GM23248 (cell line): ENCODE measurements around the gene FASTKD2. TPM values are rescaled to one million over a fixed set of nuclear protein-coding genes. Genes with fewer than 3 reads are reported as not detected.

ENCODE experiments used
- DNase-seq: peaks from one replicate; pipeline ENCODE4 v3.0.0-alpha.2; 2015
- H2AFZ ChIP-seq: fragments of 200-600 bp; sonication (generic); 2 replicates; pipeline ENCODE4 v1.6.1; 2016; ENCODE audit warnings: antibody characterized with exemption
- H3F3A ChIP-seq: fragments of 200-600 bp; sonication (generic); 2 replicates; pipeline ENCODE4 v1.6.1; 2016; ENCODE audit warnings: mild to moderate bottlenecking, antibody characterized with exemption, mixed run types; ENCODE audit not compliant: insufficient read depth
- H3K27ac ChIP-seq: fragments of 200-600 bp; sonication (generic); 2 replicates; pipeline ENCODE4 v1.5.1; 2016; ENCODE audit warnings: mild to moderate bottlenecking
- H3K27me3 ChIP-seq: fragments of 200-600 bp; sonication (generic); replicated peaks from 2 replicates; pipeline ENCODE4 v1.6.1; 2016; ENCODE audit warnings: mild to moderate bottlenecking; ENCODE audit not compliant: insufficient read depth
- H3K36me3 ChIP-seq: fragments of 200-600 bp; sonication (generic); 2 replicates; pipeline ENCODE4 v1.6.1; 2016; ENCODE audit warnings: low read depth, mild to moderate bottlenecking
- H3K4me1 ChIP-seq: fragments of 200-600 bp; sonication (generic); 2 replicates; pipeline ENCODE4 v1.6.1; 2016; ENCODE audit warnings: mild to moderate bottlenecking; ENCODE audit not compliant: insufficient read depth
- H3K4me2 ChIP-seq: fragments of 200-600 bp; sonication (generic); one replicate; pipeline ENCODE4 v1.6.1; 2016; ENCODE audit warnings: mild to moderate bottlenecking; ENCODE audit not compliant: unreplicated experiment
- H3K4me3 ChIP-seq: fragments of 200-600 bp; sonication (generic); 2 replicates; pipeline ENCODE4 v1.5.1; 2016; ENCODE audit warnings: mild to moderate bottlenecking
- H3K79me2 ChIP-seq: fragments of 200-600 bp; sonication (generic); 2 replicates; pipeline ENCODE4 v1.6.1; 2016; ENCODE audit warnings: mild to moderate bottlenecking; ENCODE audit not compliant: insufficient read depth
- H3K9ac ChIP-seq: fragments of 200-600 bp; sonication (generic); 2 replicates; pipeline ENCODE4 v1.6.1; 2016; ENCODE audit warnings: mild to moderate bottlenecking
- H3K9me2 ChIP-seq: fragments of 200-600 bp; sonication (generic); 2 replicates; pipeline ENCODE4 v1.6.1; 2016; ENCODE audit warnings: mixed run types, mild to moderate bottlenecking, moderate library complexity; ENCODE audit not compliant: insufficient read depth
- H3K9me3 ChIP-seq: fragments of 200-600 bp; sonication (generic); one replicate; pipeline ENCODE4 v1.6.1; 2017; ENCODE audit warnings: low read depth
- H4K20me1 ChIP-seq: fragments of 200-600 bp; sonication (generic); 2 replicates; pipeline ENCODE4 v1.6.0; 2016; ENCODE audit not compliant: insufficient read depth
- EZH2 ChIP-seq: fragments of 200-600 bp; sonication (generic); IDR thresholded peaks from 2 replicates; pipeline ENCODE4 v1.6.1; 2018; ENCODE audit warnings: antibody characterized with exemption, mild to moderate bottlenecking; ENCODE audit not compliant: insufficient read depth, poor library complexity, severe bottlenecking
- EZH2phosphoT487 ChIP-seq: fragments of 200-600 bp; sonication (generic); IDR thresholded peaks from 2 replicates; pipeline ENCODE4 v1.6.1; 2018; ENCODE audit warnings: antibody characterized with exemption, moderate library complexity, mild to moderate bottlenecking, low read depth; ENCODE audit not compliant: insufficient read depth
- WGBS, 2 experiments: methylation state at CpG; one replicate each; pipeline ENCODE4 v1.1.6; 2015 to 2017; ENCODE audit warnings: low lambda C conversion rate in 2 of 2, low coverage in 1 of 2; ENCODE audit errors: missing lambda C conversion rate in 2 of 2; 5-methylcytosine and 5-hydroxymethylcytosine counted together
- in situ Hi-C: fragments of 300-500 bp; cut with MboI; formaldehyde crosslinking; loops from 2 replicates; pipeline ENCODE4 v1.15.0; 2020
- polyA plus RNA-seq: library from polyadenylated mRNA; unstranded; fragments of >200 nt; fragmentation: Nextera tagmentation; extraction: Ambion mirVana; gene quantifications from 2 replicates; pipeline ENCODE4 v1.2.1, GENCODE V29; 2016
- total RNA-seq: library from RNA; depleted of rRNA; stranded (reverse); fragments of >200 nt; shearing (Covaris generic); gene quantifications from 2 replicates; pipeline ENCODE4 v1.2.3, GENCODE V29; 2014

Gene FASTKD2
- total and polyA plus RNA-seq, 2 experiments from 2014 or later: 27.2 to 29.3 TPM

- Histone ChIP-seq H3K9ac (no peak overlapping the region), H2AFZ (no peak overlapping the region), H3K27me3 (no peaks in the 10 kb centered on the region), H3K4me3 (no peak overlapping the region), H3K9me2 (no peaks in the 10 kb centered on the region), H3K36me3 (no peaks in the 10 kb centered on the region), H3K79me2 (no peaks in the 10 kb centered on the region), H3K4me2 (no peak overlapping the region), H3F3A (no peaks in the 10 kb centered on the region), H3K9me3 (no peaks in the 10 kb centered on the region), H3K27ac (no peak overlapping the region), H4K20me1 (no peaks in the 10 kb centered on the region), H3K4me1 (no peaks in the 10 kb centered on the region)
- WGBS, 2 experiments: 30 to 31% methylated on average over 3 of the region's 3 CpGs
- in situ Hi-C loops: no loop called here
- no peak for DNase-seq
- TF ChIP-seq EZH2phosphoT487 (no peak), EZH2 (no peak)
Measured at GRCh38 chr2:206831442-206831995, 66.1 kb downstream of the FASTKD2 start.

DNA sequence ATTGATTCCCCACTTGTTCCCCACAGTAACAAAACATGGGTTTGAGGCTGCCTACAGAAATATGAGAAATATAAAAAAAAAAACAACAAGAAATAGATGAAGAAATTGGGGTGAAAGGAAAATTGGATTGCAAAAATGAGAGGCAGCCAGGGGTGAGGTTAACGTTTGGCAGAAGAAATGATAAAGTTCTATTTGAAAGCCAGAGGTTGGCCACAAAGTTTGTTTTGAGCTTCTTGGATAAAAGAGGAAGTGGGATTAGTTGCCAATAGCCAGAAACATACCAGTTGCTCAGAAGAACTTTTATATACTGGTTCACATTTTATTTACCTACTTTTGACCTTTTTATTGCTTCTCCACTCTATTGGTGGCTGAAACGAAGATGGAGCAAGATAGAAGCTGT lies 67.5 kb downstream of the FASTKD2 start:
- Histone ChIP-seq H3K4me2 (no peak overlapping the region), H3F3A (no peaks in the 10 kb centered on the region), H3K36me3 (no peaks in the 10 kb centered on the region), H3K27ac (no peak overlapping the region), H2AFZ (no peak overlapping the region), H3K27me3 (no peaks in the 10 kb centered on the region), H4K20me1 (no peaks in the 10 kb centered on the region), H3K9ac (no peak overlapping the region), H3K4me1 (no peaks in the 10 kb centered on the region), H3K9me2 (no peaks in the 10 kb centered on the region), H3K4me3 (no peak overlapping the region), H3K9me3 (no peaks in the 10 kb centered on the region), H3K79me2 (no peaks in the 10 kb centered on the region)
- TF ChIP-seq EZH2phosphoT487: no peak
- TF ChIP-seq EZH2: no peak
- in situ Hi-C loops: no loop called here
- WGBS, 2 experiments: 18 to 22% methylated on average over 2 of the region's 2 CpGs
- no peak for DNase-seq

- TF ChIP-seq EZH2 (no peak), EZH2phosphoT487 (no peak)
- in situ Hi-C loops: no loop called here
- 77 to 81% methylated on average over 3 of the region's 3 CpGs for WGBS, 2 experiments
- no peak overlapping the region for H3K27ac ChIP-seq
- no peak overlapping the region for H3K4me2 ChIP-seq
- no peaks in the 10 kb centered on the region for H3K4me1 ChIP-seq
- H2AFZ ChIP-seq: no peak overlapping the region
- H3K4me3 ChIP-seq: no peak overlapping the region
- DNase-seq: no peak
- no peak overlapping the region for H3K9ac ChIP-seq
- H4K20me1 ChIP-seq: no peaks in the 10 kb centered on the region
- no peaks in the 10 kb centered on the region for H3K27me3 ChIP-seq
- H3K36me3 ChIP-seq: no peaks in the 10 kb centered on the region
- H3F3A ChIP-seq: no peaks in the 10 kb centered on the region
- no peaks in the 10 kb centered on the region for H3K79me2 ChIP-seq
- H3K9me3 ChIP-seq: no peaks in the 10 kb centered on the region
- no peaks in the 10 kb centered on the region for H3K9me2 ChIP-seq
Measured at GRCh38 chr2:206833291-206833690, 67.9 kb downstream of the FASTKD2 start.

- no peak overlapping the region for H3K4me3 ChIP-seq
- H3K9ac ChIP-seq: no peak overlapping the region
- no peaks in the 10 kb centered on the region for H3K79me2 ChIP-seq
- H3K4me2 ChIP-seq: no peak overlapping the region
- no peaks in the 10 kb centered on the region for H3K36me3 ChIP-seq
- no peak for DNase-seq
- no peaks in the 10 kb centered on the region for H3K4me1 ChIP-seq
- no peaks in the 10 kb centered on the region for H3K9me2 ChIP-seq
- no peaks in the 10 kb centered on the region for H3F3A ChIP-seq
- H2AFZ ChIP-seq: no peak overlapping the region
- H4K20me1 ChIP-seq: no peaks in the 10 kb centered on the region
- TF ChIP-seq EZH2phosphoT487 (no peak), EZH2 (no peak)
- H3K9me3 ChIP-seq: no peaks in the 10 kb centered on the region
- in situ Hi-C loops: no loop called here
- 87 to 90% methylated on average over 2 of the region's 2 CpGs for WGBS, 2 experiments
- H3K27me3 ChIP-seq: no peaks in the 10 kb centered on the region
- H3K27ac ChIP-seq: no peak overlapping the region
Measured at GRCh38 chr2:206836722-206837121, 71.3 kb downstream of the FASTKD2 start.

DNA sequence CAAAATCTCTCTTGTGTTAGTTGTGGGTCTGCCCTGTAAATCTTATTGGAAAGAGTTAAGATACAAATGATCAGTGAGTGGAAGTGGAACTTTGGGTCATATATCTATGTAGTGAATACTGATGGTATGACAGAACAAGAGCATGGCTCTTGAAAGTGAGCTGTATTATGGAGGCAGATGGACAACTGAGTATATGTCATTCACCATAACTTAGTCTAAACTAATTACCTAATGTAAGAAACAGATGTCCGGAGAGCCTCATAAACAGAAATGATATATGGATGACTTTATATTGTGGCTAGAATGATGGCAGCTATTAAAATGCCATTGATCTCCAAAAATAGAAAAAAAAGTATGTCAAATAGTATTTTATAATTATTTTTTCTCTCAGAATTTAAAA lies 72.4 kb downstream of the FASTKD2 start:
- Histone ChIP-seq H3K9me2 (no peaks in the 10 kb centered on the region), H3K27ac (no peak overlapping the region), H3K4me1 (no peaks in the 10 kb centered on the region), H4K20me1 (no peaks in the 10 kb centered on the region), H3K4me2 (no peak overlapping the region), H3K36me3 (no peaks in the 10 kb centered on the region), H3K9ac (no peak overlapping the region), H3K27me3 (no peaks in the 10 kb centered on the region), H3K79me2 (no peaks in the 10 kb centered on the region), H3K4me3 (no peak overlapping the region), H2AFZ (no peak overlapping the region), H3K9me3 (no peaks in the 10 kb centered on the region), H3F3A (no peaks in the 10 kb centered on the region)
- WGBS, 2 experiments: 51 to 64% methylated on average over 1 of the region's 1 CpG
- in situ Hi-C loops: no loop called here
- no peak for DNase-seq
- no peak for TF ChIP-seq EZH2
- TF ChIP-seq EZH2phosphoT487: no peak
